ENCODE data around the gene ULK4.
"Not testable (repeated sequence)": the region's sequence is repeated elsewhere in the genome, so short reads cannot be mapped to it uniquely, and the experiment has no call there.

The ULK4 gene

GRCh38 chr3:41749988-41750387, 211.9 kb downstream of the ULK4 start:
- no peak for DNase-seq

- no peak for DNase-seq
Measured at GRCh38 chr3:41746215-41746614, 215.7 kb downstream of the ULK4 start.

DNA sequence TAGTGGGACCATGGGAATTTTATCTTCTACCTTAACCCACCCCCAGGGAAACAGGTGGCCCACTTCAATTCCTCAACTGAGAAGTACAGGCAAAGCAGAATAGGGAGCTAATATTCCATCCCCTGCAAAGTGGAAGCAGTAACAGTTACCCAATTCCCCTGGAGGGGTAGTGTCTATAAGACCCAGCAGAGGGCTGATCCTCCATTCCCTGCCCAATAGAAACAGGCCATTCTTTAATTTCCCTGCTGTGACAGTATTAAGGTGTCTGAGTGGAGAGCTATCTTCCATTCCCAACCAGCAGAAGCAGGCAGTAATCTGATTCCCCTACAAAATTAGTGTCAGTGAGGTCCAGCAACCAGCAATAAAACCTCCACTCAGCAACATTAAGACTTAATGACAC, 219.8 kb downstream of the ULK4 start:
- no peak for DNase-seq

GRCh38 chr3:41740374-41740886, 221.5 kb downstream of the ULK4 start:
- DNase-seq: no peak

GRCh38 chr3:41726891-41727290, 235.0 kb downstream of the ULK4 start:
- peak; percentile 32 for DNase-seq

DNA sequence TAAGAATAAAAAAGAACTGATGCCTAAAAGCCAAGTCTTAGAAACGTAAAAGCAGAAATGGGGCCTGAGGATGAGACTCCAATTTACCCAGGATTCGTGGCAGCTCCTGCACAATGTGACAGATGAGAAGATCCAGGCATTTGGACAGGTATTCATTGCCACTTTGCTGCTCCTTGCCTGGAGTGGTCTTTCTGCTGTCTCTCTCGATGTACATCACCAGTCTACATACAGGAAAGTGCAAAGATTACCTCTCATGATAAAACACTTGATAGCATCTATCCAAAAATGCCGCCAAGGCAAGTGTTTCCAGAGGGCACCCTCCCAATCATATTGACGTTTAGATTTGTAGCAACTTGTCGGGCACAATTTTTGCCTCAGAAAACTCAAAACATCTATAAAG, 244.3 kb downstream of the ULK4 start:
- DNase-seq: no peak

- peak; percentile 37 for DNase-seq
Measured at GRCh38 chr3:41716471-41716870, 245.4 kb downstream of the ULK4 start.

DNA sequence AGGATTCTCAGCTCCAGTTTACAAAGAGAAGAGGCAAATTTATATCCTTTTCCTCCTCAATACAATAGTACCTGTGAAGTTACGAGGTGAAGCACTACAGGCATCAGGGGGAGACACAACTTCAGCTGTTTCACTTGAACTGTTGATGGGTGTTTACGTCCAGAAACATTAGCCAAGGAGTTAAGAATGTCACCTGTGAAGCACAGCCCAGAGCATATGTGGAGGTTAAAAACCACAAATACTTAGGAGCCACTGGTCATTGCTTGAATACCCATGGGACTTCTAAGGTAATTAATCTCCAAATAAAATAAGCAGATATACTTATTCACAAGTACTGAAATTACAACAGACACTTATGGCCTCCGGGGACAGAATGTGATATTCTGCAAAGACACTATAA, 246.5 kb downstream of the ULK4 start:
- DNase-seq: no peak

- DNase-seq: peak; percentile 77
Measured at GRCh38 chr3:41711651-41712050, 250.3 kb downstream of the ULK4 start.

DNA sequence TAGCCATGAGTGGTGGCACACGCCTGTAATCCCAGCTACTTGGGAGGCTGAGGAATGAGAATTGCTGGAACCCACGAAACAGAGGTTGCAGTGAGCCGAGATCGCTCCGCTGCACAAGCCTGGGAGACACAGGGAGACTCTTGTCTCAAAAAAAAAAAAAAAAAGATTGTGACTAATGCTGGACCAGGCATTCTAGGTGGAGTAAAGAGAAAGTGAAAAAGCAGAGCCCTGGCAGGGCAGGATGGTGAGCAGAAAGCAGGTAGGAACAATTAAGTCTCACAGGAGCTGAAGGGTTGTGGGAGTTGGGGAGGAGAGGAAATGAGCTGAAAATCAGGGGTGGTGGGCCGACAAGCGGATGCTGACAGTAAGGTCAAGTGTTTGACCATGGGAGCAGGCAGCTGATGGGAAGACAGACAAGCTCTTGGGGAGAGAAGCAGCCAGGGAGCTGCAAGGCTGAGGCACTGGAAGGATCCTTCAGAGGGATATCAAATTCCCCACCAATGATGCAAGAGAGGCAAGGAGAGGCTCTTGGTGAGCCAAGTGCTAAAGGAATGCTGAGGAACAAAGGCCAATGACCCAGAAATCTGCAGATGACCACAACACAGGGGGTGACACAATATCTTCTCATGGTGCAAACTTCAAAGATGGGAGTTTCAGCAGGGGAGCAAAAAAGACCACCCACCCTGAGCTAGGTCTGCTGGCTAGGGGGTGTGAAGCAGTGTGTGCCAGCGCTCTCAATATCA, 251.1 kb downstream of the ULK4 start:
- peak; percentile 83 for DNase-seq

DNA sequence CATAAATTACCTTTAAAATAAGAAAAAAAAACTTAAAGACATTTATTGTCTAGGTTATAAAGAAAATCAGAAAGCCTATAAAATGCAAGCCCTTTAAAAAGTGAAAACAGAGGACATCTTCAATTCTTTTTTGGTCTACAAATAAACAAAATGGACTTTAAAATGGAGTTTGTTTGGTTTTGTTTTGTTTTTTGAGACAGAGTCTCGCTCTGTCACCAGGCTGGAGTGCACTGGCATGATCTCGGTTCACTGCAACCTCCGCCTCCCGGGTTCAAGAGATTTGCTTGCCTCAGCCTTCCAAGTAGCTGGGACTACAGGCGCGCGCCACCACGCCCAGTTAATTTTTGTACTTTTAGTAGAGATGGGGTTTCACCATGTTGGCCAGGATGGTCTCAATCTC, 252.7 kb downstream of the ULK4 start:
- not testable (repeated sequence) for DNase-seq

GRCh38 chr3:41708176-41708575, 253.7 kb downstream of the ULK4 start:
- DNase-seq: no peak

DNA sequence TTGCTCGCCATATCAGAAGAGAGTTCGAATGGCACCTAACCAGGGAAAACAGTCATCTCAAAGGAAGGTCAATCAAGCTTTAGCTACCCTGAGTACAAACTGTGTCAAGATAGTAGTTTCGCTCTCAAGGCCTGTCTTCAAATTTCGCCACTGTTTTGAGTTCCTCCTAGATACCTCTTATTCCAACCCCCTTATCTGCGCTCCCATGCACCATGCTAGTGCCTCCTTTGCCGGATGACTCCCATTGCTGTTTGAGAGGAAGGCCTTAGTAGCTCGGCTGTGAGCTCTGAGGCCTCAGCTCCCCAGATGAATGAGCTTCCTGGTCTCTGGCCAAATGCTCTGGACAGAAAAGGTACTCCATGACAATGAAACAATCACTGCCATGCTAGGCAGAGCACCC, 256.0 kb downstream of the ULK4 start:
- DNase-seq: no peak

GRCh38 chr3:41701191-41701698, 260.7 kb downstream of the ULK4 start:
- peak; percentile 20 for DNase-seq

DNA sequence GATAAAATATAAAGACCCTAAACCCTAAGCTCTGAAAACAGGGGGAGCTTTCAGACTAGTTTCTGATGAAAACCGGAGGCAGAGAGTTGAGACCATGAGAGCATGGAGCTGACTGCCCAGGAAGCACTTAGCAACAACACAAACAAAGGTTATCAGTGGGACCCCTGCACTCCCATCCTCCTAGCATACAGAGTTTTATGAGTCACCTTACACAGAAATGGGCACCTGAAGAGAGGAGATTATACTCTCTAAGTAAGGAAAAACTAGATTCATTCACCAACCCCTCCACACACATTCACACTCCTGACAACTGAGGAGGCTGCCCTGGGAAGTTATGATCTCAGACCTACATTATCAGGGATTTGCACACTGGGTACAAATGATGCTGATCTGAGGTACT, 261.7 kb downstream of the ULK4 start:
- no peak for DNase-seq

DNA sequence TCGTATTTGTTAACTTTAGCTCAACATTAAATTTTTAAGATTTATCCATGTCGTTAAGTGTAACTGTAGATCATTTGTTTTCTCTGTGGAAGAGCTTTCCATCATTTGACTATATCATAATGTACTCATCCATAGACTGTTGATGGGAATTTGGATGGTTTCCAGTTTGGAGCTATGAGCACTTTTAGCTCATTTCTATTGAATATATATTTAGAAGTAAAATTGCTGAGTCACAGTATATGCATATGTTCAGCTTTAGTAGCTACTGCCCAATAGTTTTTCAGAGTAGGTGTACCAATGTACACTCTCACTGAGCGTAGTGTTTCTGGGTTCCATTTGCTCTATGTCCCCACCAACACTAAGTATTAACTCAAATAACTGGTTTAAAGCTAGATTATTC, 263.0 kb downstream of the ULK4 start:
- peak; percentile 58 for DNase-seq

- DNase-seq: no peak
Measured at GRCh38 chr3:41697702-41698101, 264.2 kb downstream of the ULK4 start.

GRCh38 chr3:41695806-41696205, 266.1 kb downstream of the ULK4 start:
- DNase-seq: not testable (repeated sequence)

DNA sequence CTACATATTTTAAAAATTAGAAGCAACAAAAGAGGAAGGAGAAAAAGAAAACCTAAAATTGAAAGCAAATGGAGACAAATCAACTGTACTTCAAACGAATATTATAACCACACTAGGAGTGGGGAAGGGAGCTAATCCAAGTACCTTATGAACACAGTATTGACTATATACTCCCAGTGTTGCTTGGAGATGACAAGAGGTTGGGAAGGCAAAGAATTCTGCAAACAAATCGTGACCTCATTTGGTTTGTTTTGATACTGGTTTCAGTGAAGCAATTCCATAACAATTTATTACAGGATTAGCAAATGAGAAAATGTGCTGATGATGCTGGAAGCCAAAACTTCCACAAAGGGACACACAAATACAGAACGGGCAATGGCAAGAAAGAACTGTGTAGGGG, 268.1 kb downstream of the ULK4 start:
- DNase-seq: no peak

DNA sequence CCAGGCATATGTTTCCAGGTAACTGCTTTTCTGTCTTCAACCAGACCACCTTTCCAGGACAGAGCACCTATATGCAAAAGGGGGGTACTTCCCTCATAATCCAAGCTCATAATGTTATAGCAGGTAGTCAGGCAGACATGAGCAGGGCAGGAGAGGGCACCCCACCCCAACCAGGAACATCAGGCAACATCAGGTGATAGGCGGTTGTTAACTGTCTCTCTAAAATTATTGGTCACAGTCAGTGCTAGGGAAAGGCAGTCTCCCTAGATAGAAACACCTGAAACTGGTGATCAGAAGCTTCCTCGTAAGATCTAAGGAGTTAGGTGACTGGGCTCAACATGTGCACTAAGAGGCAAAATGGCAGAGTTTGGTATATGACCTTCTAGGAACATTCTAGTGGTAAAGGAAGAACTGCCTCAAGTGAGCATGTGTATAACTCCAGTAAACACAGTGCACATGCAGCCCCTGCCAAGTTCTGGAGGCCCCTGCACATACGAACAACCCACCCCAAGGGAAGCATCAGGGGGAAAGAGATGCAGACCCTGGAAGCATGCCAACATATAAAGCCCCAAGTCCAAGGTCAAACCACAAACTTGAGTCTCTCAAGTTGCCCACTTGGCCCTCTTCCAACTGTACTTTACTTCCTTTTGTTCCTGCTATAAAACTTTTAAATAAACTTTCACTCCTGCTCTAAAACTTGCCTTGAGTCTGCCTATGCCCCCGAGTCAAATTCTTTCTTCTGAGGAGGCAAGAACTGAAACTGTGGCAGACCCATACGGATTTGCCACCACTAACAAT, 270.9 kb downstream of the ULK4 start:
- DNase-seq: no peak

DNA sequence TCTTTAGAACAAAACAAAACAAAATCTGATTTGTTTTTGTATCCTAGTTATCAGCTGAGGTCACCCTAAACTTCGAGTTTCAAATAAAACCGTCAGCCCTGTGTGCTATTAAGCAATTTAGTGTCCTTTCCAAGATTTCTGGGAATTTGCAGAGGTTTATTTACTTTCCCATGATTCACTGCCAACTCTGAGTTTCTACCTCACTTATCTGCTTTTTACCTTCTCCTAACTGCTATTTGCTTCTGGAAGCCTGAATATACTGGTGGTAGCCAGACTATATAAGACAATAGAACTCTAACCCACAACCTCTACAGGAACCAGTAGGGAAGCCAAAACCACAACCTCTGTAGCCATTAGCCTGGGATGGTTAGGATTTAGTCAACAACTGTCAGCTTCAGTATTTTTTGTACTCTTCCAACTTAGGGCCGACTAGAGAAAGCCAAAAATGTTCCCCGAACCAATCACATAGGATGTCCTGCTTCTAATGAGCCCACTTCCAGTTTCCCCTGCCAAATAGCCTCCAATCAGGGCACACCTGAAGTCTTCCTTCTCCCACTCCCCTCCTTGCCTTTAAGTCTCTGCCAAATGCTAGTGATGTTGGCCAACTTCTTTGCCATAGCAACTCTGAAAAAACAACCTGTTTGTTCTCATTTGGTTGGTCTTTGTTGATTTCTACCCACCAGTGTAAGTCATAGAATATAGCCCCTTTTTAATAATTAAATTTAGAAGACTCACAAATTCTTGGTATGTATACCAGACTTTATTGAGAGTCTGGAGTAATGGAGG, 273.1 kb downstream of the ULK4 start:
- no peak for DNase-seq

GRCh38 chr3:41684797-41685735, 276.8 kb downstream of the ULK4 start:
- DNase-seq: peak; percentile 67

All from fibroblast of skin of abdomen (primary cell).